ENCODE results near the gene WDR35. TPM values are rescaled to one million over a fixed set of nuclear protein-coding genes. Genes with fewer than 3 reads are reported as not detected.
"Not testable (repeated sequence)": the region's sequence is repeated elsewhere in the genome, so short reads cannot be mapped to it uniquely, and the experiment has no call there.

WDR35 gene
- total RNA-seq, 1 experiment from 2014 or later = 17.5 TPM

DNA sequence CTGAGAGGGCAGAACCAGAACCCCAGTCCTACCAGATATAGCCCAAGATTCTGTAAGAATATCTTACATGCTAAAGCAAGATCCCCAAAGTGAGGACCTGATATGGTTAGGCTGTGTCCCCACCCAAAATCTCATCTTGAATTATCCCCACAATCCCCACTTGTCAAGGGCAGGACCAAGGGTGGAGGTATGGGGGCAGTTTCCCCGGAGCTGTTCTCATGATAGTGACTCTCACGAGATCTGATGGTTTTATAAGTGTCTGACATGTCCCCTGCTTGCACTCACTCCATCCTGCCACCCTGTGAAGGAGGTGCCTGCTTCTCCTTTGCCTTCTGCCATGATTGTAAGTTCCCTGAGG lies 108.0 kb downstream of the WDR35 start:
- POLR2A ChIA-PET = no interaction called here
- intact Hi-C loops (cut with micrococcal nuclease) = no loop called here

DNA sequence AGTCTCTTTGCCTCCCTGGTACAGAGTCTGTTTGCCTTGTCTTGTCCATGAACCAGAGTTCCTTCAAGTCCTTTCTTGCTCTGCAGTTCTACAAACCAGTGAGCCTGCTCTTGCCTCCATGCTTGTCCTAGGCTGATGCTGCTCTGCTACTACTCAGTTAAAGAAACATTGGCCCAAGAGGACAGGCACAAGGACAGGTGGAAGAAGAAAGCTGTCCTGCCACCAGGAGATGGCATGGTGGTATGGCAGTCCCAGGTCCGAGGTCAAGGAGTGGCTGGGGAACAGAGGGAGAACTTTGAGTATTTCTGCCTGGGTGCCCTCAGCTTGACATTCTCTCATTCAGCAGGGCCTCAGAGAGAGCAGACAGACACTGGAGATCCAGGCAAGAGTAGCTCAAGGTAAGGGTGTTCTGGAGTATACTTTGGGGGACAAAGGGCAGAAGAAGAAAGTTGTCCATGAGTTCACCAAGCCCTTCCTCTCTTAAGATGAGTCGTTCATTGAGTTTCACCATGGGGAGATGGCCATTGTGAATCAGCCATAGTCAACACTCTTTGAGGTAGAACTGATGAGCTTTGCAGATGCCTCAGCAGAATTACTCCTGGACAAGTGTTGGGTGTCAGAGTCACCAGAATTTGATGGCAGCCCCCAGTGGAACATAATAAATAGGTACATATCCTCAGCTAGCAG lies 108.5 kb downstream of the WDR35 start:
- TF ChIP-seq, protein P1, sequence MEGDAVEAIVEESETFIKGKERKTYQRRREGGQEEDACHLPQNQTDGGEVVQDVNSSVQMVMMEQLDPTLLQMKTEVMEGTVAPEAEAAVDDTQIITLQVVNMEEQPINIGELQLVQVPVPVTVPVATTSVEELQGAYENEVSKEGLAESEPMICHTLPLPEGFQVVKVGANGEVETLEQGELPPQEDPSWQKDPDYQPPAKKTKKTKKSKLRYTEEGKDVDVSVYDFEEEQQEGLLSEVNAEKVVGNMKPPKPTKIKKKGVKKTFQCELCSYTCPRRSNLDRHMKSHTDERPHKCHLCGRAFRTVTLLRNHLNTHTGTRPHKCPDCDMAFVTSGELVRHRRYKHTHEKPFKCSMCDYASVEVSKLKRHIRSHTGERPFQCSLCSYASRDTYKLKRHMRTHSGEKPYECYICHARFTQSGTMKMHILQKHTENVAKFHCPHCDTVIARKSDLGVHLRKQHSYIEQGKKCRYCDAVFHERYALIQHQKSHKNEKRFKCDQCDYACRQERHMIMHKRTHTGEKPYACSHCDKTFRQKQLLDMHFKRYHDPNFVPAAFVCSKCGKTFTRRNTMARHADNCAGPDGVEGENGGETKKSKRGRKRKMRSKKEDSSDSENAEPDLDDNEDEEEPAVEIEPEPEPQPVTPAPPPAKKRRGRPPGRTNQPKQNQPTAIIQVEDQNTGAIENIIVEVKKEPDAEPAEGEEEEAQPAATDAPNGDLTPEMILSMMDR (IDR thresholded peaks at IDR 0.05; ENCODE audit: unreplicated experiment) = no peak
- Mint-ChIP-seq H3K9me3 (ENCODE audit: unreplicated experiment) (no peaks in the 10 kb centered on the region), H3K4me3 (ENCODE audit: unreplicated experiment) (no peak overlapping the region), H3K36me3 (ENCODE audit: insufficient read depth, unreplicated experiment) (no peaks in the 10 kb centered on the region), H3K4me1 (ENCODE audit: insufficient read depth, unreplicated experiment) (no peaks in the 10 kb centered on the region), H3K27me3 (ENCODE audit: insufficient read depth, unreplicated experiment) (no peaks in the 10 kb centered on the region), H3K27ac (ENCODE audit: low read depth, unreplicated experiment) (no peak overlapping the region)
- POLR2A ChIA-PET = no interaction called here
- intact Hi-C loops (cut with micrococcal nuclease) = no loop called here
- CTCF ChIA-PET = no interaction called here
- no TSS peak for BruUV-seq (replicated peaks)
- no peak for DNase-seq (ENCODE audit: unreplicated experiment)

More for the DNA sequence above, 108.0 kb downstream of the WDR35 start:
- Mint-ChIP-seq H3K27ac (ENCODE audit: low read depth, unreplicated experiment) (no peak overlapping the region), H3K36me3 (ENCODE audit: insufficient read depth, unreplicated experiment) (no peaks in the 10 kb centered on the region), H3K9me3 (ENCODE audit: unreplicated experiment) (no peaks in the 10 kb centered on the region), H3K27me3 (ENCODE audit: insufficient read depth, unreplicated experiment) (no peaks in the 10 kb centered on the region), H3K4me3 (ENCODE audit: unreplicated experiment) (no peak overlapping the region), H3K4me1 (ENCODE audit: insufficient read depth, unreplicated experiment) (no peaks in the 10 kb centered on the region)
- TF ChIP-seq, protein P1 (IDR thresholded peaks at IDR 0.05; ENCODE audit: unreplicated experiment) = no peak
- CTCF ChIA-PET = no interaction called here
- no peak for DNase-seq (ENCODE audit: unreplicated experiment)
- BruUV-seq (replicated peaks) = no TSS peak

DNA sequence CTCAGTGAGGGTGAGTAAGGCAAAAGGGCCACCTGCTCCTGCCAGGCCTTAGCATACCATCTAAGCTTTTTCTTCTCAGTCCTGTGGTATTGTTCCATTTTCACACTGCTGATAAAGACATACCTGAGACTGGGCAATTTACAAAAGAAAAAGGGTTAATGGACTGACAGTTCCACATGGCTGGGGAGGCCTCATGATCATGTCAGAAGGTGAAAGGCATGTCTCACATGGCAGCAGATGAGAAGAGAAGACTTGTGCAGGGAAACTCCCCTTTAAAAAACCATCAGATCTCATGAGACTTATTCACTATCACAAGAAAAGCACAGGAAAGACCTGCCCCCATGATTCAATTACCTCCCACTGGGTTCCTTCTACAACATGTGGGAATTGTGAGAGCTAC lies 109.7 kb downstream of the WDR35 start:
- H3K4me3 Mint-ChIP-seq (ENCODE audit: unreplicated experiment); intact Hi-C loops (cut with micrococcal nuclease); CTCF ChIA-PET; DNase-seq (ENCODE audit: unreplicated experiment); POLR2A ChIA-PET; H3K4me1 Mint-ChIP-seq (ENCODE audit: insufficient read depth, unreplicated experiment); H3K27ac Mint-ChIP-seq (ENCODE audit: low read depth, unreplicated experiment); H3K9me3 Mint-ChIP-seq (ENCODE audit: unreplicated experiment); H3K36me3 Mint-ChIP-seq (ENCODE audit: insufficient read depth, unreplicated experiment); BruUV-seq (replicated peaks); H3K27me3 Mint-ChIP-seq (ENCODE audit: insufficient read depth, unreplicated experiment): not testable (repeated sequence)

DNA sequence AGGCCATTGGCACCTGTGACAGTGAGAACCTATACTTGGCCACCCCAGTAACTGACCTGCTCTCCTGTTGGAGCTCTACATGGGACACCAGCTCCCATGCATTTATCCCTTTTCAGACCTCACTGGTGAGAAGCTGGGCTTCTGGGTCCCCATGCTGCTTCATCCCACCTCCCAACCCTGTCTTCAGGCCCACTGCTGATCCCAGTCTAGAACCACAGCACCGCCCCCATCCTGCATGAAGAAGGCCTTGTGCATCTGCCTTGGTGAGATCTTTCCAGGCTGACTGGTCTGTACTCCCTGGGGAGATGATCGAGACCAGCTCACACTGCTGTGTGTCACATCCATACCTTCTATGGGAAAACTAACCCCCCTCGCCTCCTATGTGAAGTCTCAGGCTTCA lies 110.8 kb downstream of the WDR35 start:
- no peaks in the 10 kb centered on the region for H3K9me3 Mint-ChIP-seq (ENCODE audit: unreplicated experiment)
- H3K36me3 Mint-ChIP-seq (ENCODE audit: insufficient read depth, unreplicated experiment) = no peaks in the 10 kb centered on the region
- no peak overlapping the region for H3K4me3 Mint-ChIP-seq (ENCODE audit: unreplicated experiment)
- POLR2A ChIA-PET = no interaction called here
- CTCF ChIA-PET = interaction anchor here (0.7 kb wide), 1 partner anchor 265 kb away, joined by 3 read pairs; no protein-coding TSS in a partner anchor
- TF ChIP-seq, protein P1 (IDR thresholded peaks at IDR 0.05; ENCODE audit: unreplicated experiment) = no peak
- no peaks in the 10 kb centered on the region for H3K27me3 Mint-ChIP-seq (ENCODE audit: insufficient read depth, unreplicated experiment)
- H3K27ac Mint-ChIP-seq (ENCODE audit: low read depth, unreplicated experiment) = no peak overlapping the region
- intact Hi-C loops (cut with micrococcal nuclease) = no loop called here
- no peaks in the 10 kb centered on the region for H3K4me1 Mint-ChIP-seq (ENCODE audit: insufficient read depth, unreplicated experiment)
- BruUV-seq (replicated peaks) = no TSS peak
- no peak for DNase-seq (ENCODE audit: unreplicated experiment)

Measured in MCF 10A (cell line).